ENCODE measurements around the gene DLK1.

The DLK1 gene

GRCh38 chr14:100776681-100777365 lies 50.1 kb downstream of the DLK1 start:
- DNase-seq (ENCODE audit: low read depth in 2 of 2, low spot score in 1 of 2) = no peak

- no peak for DNase-seq (ENCODE audit: low read depth in 2 of 2, low spot score in 1 of 2)
Measured at GRCh38 chr14:100777366-100777817, 50.7 kb downstream of the DLK1 start.

GRCh38 chr14:100777818-100778525 lies 51.3 kb downstream of the DLK1 start:
- no peak for DNase-seq (ENCODE audit: low read depth in 2 of 2, low spot score in 1 of 2)

GRCh38 chr14:100778526-100778882 lies 51.8 kb downstream of the DLK1 start:
- no peak for DNase-seq (ENCODE audit: low read depth in 2 of 2, low spot score in 1 of 2)

GRCh38 chr14:100778951-100779690 lies 52.4 kb downstream of the DLK1 start:
- no peak for DNase-seq (ENCODE audit: low read depth in 2 of 2, low spot score in 1 of 2)

- no peak for DNase-seq (ENCODE audit: low read depth in 2 of 2, low spot score in 1 of 2)
Measured at GRCh38 chr14:100779691-100780080, 53.0 kb downstream of the DLK1 start.

GRCh38 chr14:100780246-100780645 lies 53.6 kb downstream of the DLK1 start:
- DNase-seq (ENCODE audit: low read depth in 2 of 2, low spot score in 1 of 2) = no peak

- DNase-seq (ENCODE audit: low read depth in 2 of 2, low spot score in 1 of 2) = no peak
Measured at GRCh38 chr14:100780646-100781355, 54.1 kb downstream of the DLK1 start.

GRCh38 chr14:100781952-100782351 lies 55.3 kb downstream of the DLK1 start:
- no peak for DNase-seq (ENCODE audit: low read depth in 2 of 2, low spot score in 1 of 2)

GRCh38 chr14:100782516-100783320 lies 56.0 kb downstream of the DLK1 start:
- DNase-seq (ENCODE audit: low read depth in 2 of 2, low spot score in 1 of 2) = no peak

- DNase-seq (ENCODE audit: low read depth in 2 of 2, low spot score in 1 of 2) = no peak
Measured at GRCh38 chr14:100783630-100784370, 57.1 kb downstream of the DLK1 start.

GRCh38 chr14:100784523-100785337 lies 58.0 kb downstream of the DLK1 start:
- no peak for DNase-seq (ENCODE audit: low read depth in 2 of 2, low spot score in 1 of 2)

- DNase-seq (ENCODE audit: low read depth in 2 of 2, low spot score in 1 of 2) = no peak
Measured at GRCh38 chr14:100785338-100785615, 58.6 kb downstream of the DLK1 start.

GRCh38 chr14:100785626-100786025 lies 58.9 kb downstream of the DLK1 start:
- no peak for DNase-seq (ENCODE audit: low read depth in 2 of 2, low spot score in 1 of 2)

- DNase-seq (ENCODE audit: low read depth in 2 of 2, low spot score in 1 of 2) = no peak
Measured at GRCh38 chr14:100786131-100786530, 59.4 kb downstream of the DLK1 start.

- no peak for DNase-seq (ENCODE audit: low read depth in 2 of 2, low spot score in 1 of 2)
Measured at GRCh38 chr14:100786576-100787219, 60.0 kb downstream of the DLK1 start.

- DNase-seq (ENCODE audit: low read depth in 2 of 2, low spot score in 1 of 2) = no peak
Measured at GRCh38 chr14:100787659-100788058, 61.0 kb downstream of the DLK1 start.

Measured in stimulated activated CD8-positive, alpha-beta memory T cell treated with anti-CD3 and anti-CD28 coated beads, Interleukin-4, amount 100 ng/mL, for 1 hour (primary cell).